Chondrocyte (in vitro differentiated cells): ENCODE data around the gene CCDC86. TPM values are rescaled to one million over a fixed set of nuclear protein-coding genes. Genes with fewer than 3 reads are reported as not detected.
A peak's percentile ranks its signal among the peaks of the same experiment; 100 is the strongest.

Experiments used
- DNase-seq: peaks from one replicate; pipeline ENCODE4 v3.0.0; 2021; ENCODE audit warnings: mixed read lengths, low spot score
- H3K27ac Mint-ChIP-seq: one replicate; pipeline ENCODE4 v1.8.0; 2021; ENCODE audit warnings: mild to moderate bottlenecking, moderate library complexity, mixed read lengths; ENCODE audit not compliant: unreplicated experiment
- H3K27me3 Mint-ChIP-seq: 2 replicates; pipeline ENCODE4 v1.8.0; 2021; ENCODE audit warnings: low read depth, mixed read lengths
- H3K36me3 Mint-ChIP-seq: 2 replicates; pipeline ENCODE4 v1.8.0; 2021; ENCODE audit warnings: low read depth, mixed read lengths
- H3K4me1 Mint-ChIP-seq: 2 replicates; pipeline ENCODE4 v1.8.0; 2021; ENCODE audit warnings: low read depth, mild to moderate bottlenecking, mixed read lengths
- H3K4me3 Mint-ChIP-seq: one replicate; pipeline ENCODE4 v1.8.0; 2021; ENCODE audit warnings: mild to moderate bottlenecking, moderate library complexity, mixed read lengths; ENCODE audit not compliant: unreplicated experiment
- H3K9me3 Mint-ChIP-seq: 2 replicates; pipeline ENCODE4 v1.8.0; 2021; ENCODE audit warnings: low read depth, mixed read lengths
- CTCF ChIP-seq: fragments of 200-600 bp; sonication (generic); IDR thresholded peaks from 2 replicates; pipeline ENCODE4 v1.5.0; 2021; ENCODE audit warnings: antibody characterized with exemption, mild to moderate bottlenecking, moderate library complexity
- total RNA-seq: library from RNA; stranded (reverse); gene quantifications from 3 replicates; pipeline ENCODE4 v1.2.1, GENCODE V29; 2021

The CCDC86 gene
- total RNA-seq, 1 donor from 2014 or later, result 18.6 TPM

- H3K9me3 Mint-ChIP-seq, result no peaks in the 10 kb centered on the region
- H3K4me3 Mint-ChIP-seq, result no peak overlapping the region
- no peak for TF ChIP-seq CTCF
- DNase-seq, result peak; percentile 80
- peaks cover 32% of the 10 kb centered on the region for H3K27me3 Mint-ChIP-seq
- H3K27ac Mint-ChIP-seq, result no peak overlapping the region
- no peaks in the 10 kb centered on the region for H3K4me1 Mint-ChIP-seq
- H3K36me3 Mint-ChIP-seq, result no peaks in the 10 kb centered on the region
Measured at GRCh38 chr11:60810151-60810550, 31.8 kb upstream of the CCDC86 start.

- no peaks in the 10 kb centered on the region for H3K36me3 Mint-ChIP-seq
- no peaks in the 10 kb centered on the region for H3K4me1 Mint-ChIP-seq
- no peak overlapping the region for H3K4me3 Mint-ChIP-seq
- TF ChIP-seq CTCF, result no peak
- peaks cover 30% of the 10 kb centered on the region for H3K27me3 Mint-ChIP-seq
- H3K27ac Mint-ChIP-seq, result no peak overlapping the region
- H3K9me3 Mint-ChIP-seq, result no peaks in the 10 kb centered on the region
- no peak for DNase-seq
Measured at GRCh38 chr11:60810569-60810968, 31.3 kb upstream of the CCDC86 start.

- no peaks in the 10 kb centered on the region for H3K4me1 Mint-ChIP-seq
- H3K4me3 Mint-ChIP-seq, result no peak overlapping the region
- peaks cover 7% of the 10 kb centered on the region for H3K9me3 Mint-ChIP-seq
- DNase-seq, result no peak
- peaks cover 26% of the 10 kb centered on the region for H3K27me3 Mint-ChIP-seq
- no peaks in the 10 kb centered on the region for H3K36me3 Mint-ChIP-seq
- no peak overlapping the region for H3K27ac Mint-ChIP-seq
- no peak for TF ChIP-seq CTCF
Measured at GRCh38 chr11:60813324-60813723, 28.6 kb upstream of the CCDC86 start.

GRCh38 chr11:60814112-60814511 lies 27.8 kb upstream of the CCDC86 start:
- TF ChIP-seq CTCF, result no peak
- H3K9me3 Mint-ChIP-seq, result peaks cover 7% of the 10 kb centered on the region
- DNase-seq, result no peak
- H3K4me1 Mint-ChIP-seq, result no peaks in the 10 kb centered on the region
- H3K27me3 Mint-ChIP-seq, result peaks cover 28% of the 10 kb centered on the region
- no peak overlapping the region for H3K27ac Mint-ChIP-seq
- H3K36me3 Mint-ChIP-seq, result no peaks in the 10 kb centered on the region
- H3K4me3 Mint-ChIP-seq, result no peak overlapping the region

- H3K27ac Mint-ChIP-seq, result no peak overlapping the region
- peaks cover 7% of the 10 kb centered on the region for H3K9me3 Mint-ChIP-seq
- no peak overlapping the region for H3K4me3 Mint-ChIP-seq
- no peak for TF ChIP-seq CTCF
- H3K27me3 Mint-ChIP-seq, result peaks cover 30% of the 10 kb centered on the region
- no peaks in the 10 kb centered on the region for H3K36me3 Mint-ChIP-seq
- no peak for DNase-seq
- no peaks in the 10 kb centered on the region for H3K4me1 Mint-ChIP-seq
Measured at GRCh38 chr11:60816590-60817157, 25.2 kb upstream of the CCDC86 start.
